Measurements from ENCODE around the gene ZFC3H1.

- TF ChIP-seq CTCF (IDR thresholded peaks at IDR 0.05; ENCODE audit: insufficient read depth, low read length, poor library complexity, severe bottlenecking) (no peak), EZH2phosphoT487 (conservative IDR thresholded peaks at IDR 0.05; ENCODE audit: low read length) (no peak)
These were observed 74.2 kb downstream of the ZFC3H1 start for GRCh38 chr12:71589478-71589881.
